ENCODE results near the gene SIRPA.

DNA sequence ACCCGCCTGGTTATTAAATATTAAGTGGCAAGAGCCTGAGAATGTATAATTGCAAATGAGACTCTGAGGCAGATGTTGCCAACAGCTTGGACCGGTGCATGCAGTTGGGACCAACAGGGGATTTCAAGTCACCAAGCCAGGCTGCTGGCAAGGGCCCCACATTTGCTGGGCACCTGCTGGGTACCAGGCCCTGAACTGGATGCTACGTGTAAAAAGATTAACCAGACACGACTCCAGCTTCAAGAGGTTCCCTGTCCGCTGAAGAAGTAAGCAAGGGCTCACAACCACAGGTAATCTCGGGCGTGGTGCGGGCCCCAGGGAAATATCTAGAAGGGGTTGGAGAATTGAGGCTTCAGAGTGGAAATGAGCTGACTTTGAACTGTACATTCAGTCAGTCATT is 13.2 kb upstream of the SIRPA start:
- TF ChIP-seq, protein P1, sequence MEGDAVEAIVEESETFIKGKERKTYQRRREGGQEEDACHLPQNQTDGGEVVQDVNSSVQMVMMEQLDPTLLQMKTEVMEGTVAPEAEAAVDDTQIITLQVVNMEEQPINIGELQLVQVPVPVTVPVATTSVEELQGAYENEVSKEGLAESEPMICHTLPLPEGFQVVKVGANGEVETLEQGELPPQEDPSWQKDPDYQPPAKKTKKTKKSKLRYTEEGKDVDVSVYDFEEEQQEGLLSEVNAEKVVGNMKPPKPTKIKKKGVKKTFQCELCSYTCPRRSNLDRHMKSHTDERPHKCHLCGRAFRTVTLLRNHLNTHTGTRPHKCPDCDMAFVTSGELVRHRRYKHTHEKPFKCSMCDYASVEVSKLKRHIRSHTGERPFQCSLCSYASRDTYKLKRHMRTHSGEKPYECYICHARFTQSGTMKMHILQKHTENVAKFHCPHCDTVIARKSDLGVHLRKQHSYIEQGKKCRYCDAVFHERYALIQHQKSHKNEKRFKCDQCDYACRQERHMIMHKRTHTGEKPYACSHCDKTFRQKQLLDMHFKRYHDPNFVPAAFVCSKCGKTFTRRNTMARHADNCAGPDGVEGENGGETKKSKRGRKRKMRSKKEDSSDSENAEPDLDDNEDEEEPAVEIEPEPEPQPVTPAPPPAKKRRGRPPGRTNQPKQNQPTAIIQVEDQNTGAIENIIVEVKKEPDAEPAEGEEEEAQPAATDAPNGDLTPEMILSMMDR (IDR thresholded peaks at IDR 0.05) = no peak
- TF ChIP-seq POLR2A (IDR thresholded peaks at IDR 0.05) = no peak
